Endothelial cell of umbilical vein (primary cell): Measurements from ENCODE around the gene SLC44A3.

Experiments used
- EZH2 ChIP-seq: IDR thresholded peaks from 2 replicates; pipeline ENCODE4 v1.6.1; 2012; ENCODE audit warnings: borderline replicate concordance, low read depth, mild to moderate bottlenecking, moderate library complexity, low read length, inconsistent platforms; ENCODE audit not compliant: severe bottlenecking
- JUN ChIP-seq: IDR thresholded peaks from 2 replicates; pipeline ENCODE4 v1.6.1; 2011; ENCODE audit warnings: borderline replicate concordance, low read depth; ENCODE audit not compliant: insufficient read length, insufficient read depth
- POLR2A ChIP-seq: IDR thresholded peaks from 2 replicates; pipeline ENCODE4 v1.6.1; 2012; ENCODE audit warnings: low read depth, mild to moderate bottlenecking, control low read depth, low read length
- POLR2AphosphoS5 ChIP-seq: IDR thresholded peaks from 2 replicates; pipeline ENCODE4 v1.6.1; 2012; ENCODE audit warnings: low read depth, mild to moderate bottlenecking, control low read depth, low read length, moderate library complexity; ENCODE audit not compliant: insufficient read depth
- TF ChIP-seq, protein P1 (sequence below), 2 donors: IDR thresholded peaks; 1 replicate in 1 of 2; 2 replicates in 1 of 2; pipeline ENCODE4 v1.5.1; 2011; ENCODE audit warnings: low read length in 2 of 2, mild to moderate bottlenecking in 2 of 2, moderate library complexity in 2 of 2, control low read depth in 1 of 2, inconsistent platforms in 1 of 2, low read depth in 1 of 2; ENCODE audit not compliant: insufficient read depth in 1 of 2; ENCODE audit errors: extremely low read depth in 1 of 2

DNA sequence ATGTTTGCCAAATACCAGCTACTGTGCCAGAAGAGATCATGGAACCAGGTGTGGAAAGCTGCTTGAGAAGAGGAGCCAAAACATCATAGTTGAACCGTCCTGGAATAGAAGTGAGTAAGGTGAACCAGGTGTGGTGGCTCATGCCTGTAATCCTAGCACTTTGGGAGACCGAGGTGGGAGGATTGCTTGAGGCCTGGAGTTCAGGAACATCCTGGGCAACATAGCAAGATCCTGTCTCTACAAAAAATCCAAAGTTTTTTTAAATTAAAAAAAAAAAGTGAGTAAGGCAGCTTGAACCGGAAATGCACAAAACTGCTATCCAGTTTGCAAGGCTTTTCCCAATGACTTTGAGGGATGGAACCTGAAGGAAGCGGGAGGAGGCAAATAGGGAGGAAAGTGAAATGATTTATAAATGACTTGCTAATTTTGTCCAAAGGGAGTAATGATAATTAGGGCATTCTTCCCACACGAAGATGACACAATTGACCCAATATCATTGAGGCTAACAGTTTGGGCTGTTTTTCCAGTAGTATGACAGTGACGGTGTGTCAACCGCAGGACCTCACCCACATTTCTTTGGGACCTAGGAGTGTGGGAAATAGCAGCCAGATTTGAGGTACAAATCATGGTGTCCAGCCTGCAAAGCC is 108.3 kb downstream of the SLC44A3 start:
- TF ChIP-seq, protein P1, sequence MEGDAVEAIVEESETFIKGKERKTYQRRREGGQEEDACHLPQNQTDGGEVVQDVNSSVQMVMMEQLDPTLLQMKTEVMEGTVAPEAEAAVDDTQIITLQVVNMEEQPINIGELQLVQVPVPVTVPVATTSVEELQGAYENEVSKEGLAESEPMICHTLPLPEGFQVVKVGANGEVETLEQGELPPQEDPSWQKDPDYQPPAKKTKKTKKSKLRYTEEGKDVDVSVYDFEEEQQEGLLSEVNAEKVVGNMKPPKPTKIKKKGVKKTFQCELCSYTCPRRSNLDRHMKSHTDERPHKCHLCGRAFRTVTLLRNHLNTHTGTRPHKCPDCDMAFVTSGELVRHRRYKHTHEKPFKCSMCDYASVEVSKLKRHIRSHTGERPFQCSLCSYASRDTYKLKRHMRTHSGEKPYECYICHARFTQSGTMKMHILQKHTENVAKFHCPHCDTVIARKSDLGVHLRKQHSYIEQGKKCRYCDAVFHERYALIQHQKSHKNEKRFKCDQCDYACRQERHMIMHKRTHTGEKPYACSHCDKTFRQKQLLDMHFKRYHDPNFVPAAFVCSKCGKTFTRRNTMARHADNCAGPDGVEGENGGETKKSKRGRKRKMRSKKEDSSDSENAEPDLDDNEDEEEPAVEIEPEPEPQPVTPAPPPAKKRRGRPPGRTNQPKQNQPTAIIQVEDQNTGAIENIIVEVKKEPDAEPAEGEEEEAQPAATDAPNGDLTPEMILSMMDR (IDR thresholded peaks at IDR 0.05; ENCODE audit: extremely low read depth in 1 of 2, insufficient read depth in 1 of 2, low read depth in 1 of 2, low read length in 2 of 2) = no peak
- TF ChIP-seq POLR2AphosphoS5 = no peak
- no peak for TF ChIP-seq JUN
- TF ChIP-seq EZH2 = no peak
- TF ChIP-seq POLR2A = no peak
